Peyer's patch (tissue), 4 donors: ENCODE results near the gene VTA1. TPM values are rescaled to one million over a fixed set of nuclear protein-coding genes. Genes with fewer than 3 reads are reported as not detected.
A peak's percentile ranks its signal among the peaks of the same experiment; 100 is the strongest.
"Not testable (repeated sequence)": the region's sequence is repeated elsewhere in the genome, so short reads cannot be mapped to it uniquely, and the experiment has no call there.

Experiments
- DNase-seq, 3 donors: peaks; one replicate each; pipeline ENCODE4 v3.0.0-alpha.2; 2017 to 2019
- H3K27ac ChIP-seq, 4 donors: fragments of 200-600 bp; sonication (generic); one replicate each; pipeline ENCODE4 v1.5.1; 2016 to 2019
- H3K27me3 ChIP-seq, 2 donors: fragments of 200-600 bp; sonication (generic); one replicate each; pipeline ENCODE4 v1.5.1; 2019
- H3K36me3 ChIP-seq, 3 donors: fragments of 200-600 bp; sonication (generic); one replicate each; pipeline ENCODE4 v1.5.1; 2016 to 2019
- H3K4me1 ChIP-seq, 4 donors: fragments of 200-600 bp; sonication (generic); one replicate each; pipeline ENCODE4 v1.5.1; 2016 to 2019
- H3K4me3 ChIP-seq, 4 donors: fragments of 200-600 bp; sonication (generic); 1 replicate in 3 of 4; 2 replicates in 1 of 4; pipeline ENCODE4 v1.5.1; 2016 to 2019; ENCODE audit warnings: mild to moderate bottlenecking in 1 of 4
- H3K9me3 ChIP-seq, 4 donors: fragments of 200-600 bp; sonication (generic); one replicate each; pipeline ENCODE4 v1.5.1; 2016 to 2019; ENCODE audit warnings: mild to moderate bottlenecking in 1 of 4
- POLR2A ChIP-seq, 2 donors: fragments of 450-650 bp; IDR thresholded peaks; one replicate each; pipeline ENCODE4 v1.5.1; 2017; ENCODE audit warnings: antibody characterized with exemption in 2 of 2, mild to moderate bottlenecking in 2 of 2, moderate library complexity in 2 of 2
- total RNA-seq, 4 donors: library from RNA; depleted of rRNA; stranded (reverse); fragments of >200 nt; gene quantifications; one replicate each; pipeline ENCODE4 v1.1.0, GENCODE V29; 2016
- TF ChIP-seq, protein P1 (sequence below), 6 experiments: fragments of 450-650 bp in 4 of 6; fragments of 200-600 bp in 2 of 6; sonication (generic) in 1 of 6; IDR thresholded peaks; one replicate each; pipeline ENCODE4 v1.5.1; 2017 to 2019; ENCODE audit warnings: antibody characterized with exemption in 6 of 6, mild to moderate bottlenecking in 3 of 6, moderate library complexity in 1 of 6

VTA1 gene
- total RNA-seq, 4 donors from 2014 or later = 41.3 to 60.9 (median 50.4) TPM

DNA sequence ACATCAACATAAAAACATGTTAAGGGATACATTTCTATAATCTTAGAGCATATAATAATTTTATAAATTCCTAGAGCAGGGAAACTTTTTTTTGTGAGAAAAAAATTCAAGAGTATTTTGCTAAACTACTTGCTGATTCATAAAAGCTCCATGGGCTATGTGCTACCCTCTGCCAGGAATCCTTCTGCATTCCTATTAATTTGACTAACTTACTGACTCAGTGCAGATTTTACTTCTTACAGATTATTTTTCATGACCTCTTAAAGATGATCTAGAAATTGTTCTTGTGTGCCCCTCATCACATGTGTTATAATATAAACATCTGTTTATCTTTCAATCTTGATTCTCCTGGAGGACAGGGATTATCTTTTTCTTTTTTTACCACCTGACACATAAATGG is 5.7 kb downstream of the VTA1 start:
- Histone ChIP-seq H3K4me3 (no peak overlapping the region), H3K27me3 (no peaks in the 10 kb centered on the region), H3K27ac (no peak overlapping the region), H3K4me1 (peaks cover 0 to 16% (median 6%) of the 10 kb centered on the region in 4 donors), H3K36me3 (peaks cover 0 to 7% (median 0%) of the 10 kb centered on the region in 3 donors), H3K9me3 (no peaks in the 10 kb centered on the region)
- no peak for DNase-seq
- no peak for TF ChIP-seq POLR2A (IDR thresholded peaks at IDR 0.05)
- TF ChIP-seq, protein P1, sequence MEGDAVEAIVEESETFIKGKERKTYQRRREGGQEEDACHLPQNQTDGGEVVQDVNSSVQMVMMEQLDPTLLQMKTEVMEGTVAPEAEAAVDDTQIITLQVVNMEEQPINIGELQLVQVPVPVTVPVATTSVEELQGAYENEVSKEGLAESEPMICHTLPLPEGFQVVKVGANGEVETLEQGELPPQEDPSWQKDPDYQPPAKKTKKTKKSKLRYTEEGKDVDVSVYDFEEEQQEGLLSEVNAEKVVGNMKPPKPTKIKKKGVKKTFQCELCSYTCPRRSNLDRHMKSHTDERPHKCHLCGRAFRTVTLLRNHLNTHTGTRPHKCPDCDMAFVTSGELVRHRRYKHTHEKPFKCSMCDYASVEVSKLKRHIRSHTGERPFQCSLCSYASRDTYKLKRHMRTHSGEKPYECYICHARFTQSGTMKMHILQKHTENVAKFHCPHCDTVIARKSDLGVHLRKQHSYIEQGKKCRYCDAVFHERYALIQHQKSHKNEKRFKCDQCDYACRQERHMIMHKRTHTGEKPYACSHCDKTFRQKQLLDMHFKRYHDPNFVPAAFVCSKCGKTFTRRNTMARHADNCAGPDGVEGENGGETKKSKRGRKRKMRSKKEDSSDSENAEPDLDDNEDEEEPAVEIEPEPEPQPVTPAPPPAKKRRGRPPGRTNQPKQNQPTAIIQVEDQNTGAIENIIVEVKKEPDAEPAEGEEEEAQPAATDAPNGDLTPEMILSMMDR (IDR thresholded peaks at IDR 0.05) = no peak

DNA sequence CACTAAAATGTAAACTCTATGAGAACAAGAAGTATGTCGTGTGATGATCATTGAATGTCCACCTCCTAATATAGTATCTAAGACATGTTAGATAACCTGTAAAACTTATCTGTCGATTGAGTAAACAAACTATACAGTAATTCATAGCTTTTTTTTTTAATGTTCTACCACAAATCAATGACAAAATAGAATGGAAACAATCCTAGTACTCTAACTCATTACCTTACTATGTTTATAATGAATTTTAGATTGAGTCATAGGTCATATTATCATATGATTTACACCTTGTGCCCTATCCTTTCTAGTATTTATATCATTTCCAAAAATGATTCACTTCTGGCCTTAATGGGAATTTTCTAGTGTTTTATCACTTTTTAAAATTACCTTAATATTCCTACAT is 6.1 kb downstream of the VTA1 start:
- Histone ChIP-seq H3K36me3 (peaks cover 0 to 7% (median 0%) of the 10 kb centered on the region in 3 donors), H3K27me3 (no peaks in the 10 kb centered on the region), H3K9me3 (no peaks in the 10 kb centered on the region), H3K27ac (no peak overlapping the region), H3K4me3 (no peak overlapping the region), H3K4me1 (peaks cover 0 to 11% (median 3%) of the 10 kb centered on the region in 4 donors)
- TF ChIP-seq, protein P1 (IDR thresholded peaks at IDR 0.05) = no peak
- no peak for TF ChIP-seq POLR2A (IDR thresholded peaks at IDR 0.05)
- DNase-seq = no peak

DNA sequence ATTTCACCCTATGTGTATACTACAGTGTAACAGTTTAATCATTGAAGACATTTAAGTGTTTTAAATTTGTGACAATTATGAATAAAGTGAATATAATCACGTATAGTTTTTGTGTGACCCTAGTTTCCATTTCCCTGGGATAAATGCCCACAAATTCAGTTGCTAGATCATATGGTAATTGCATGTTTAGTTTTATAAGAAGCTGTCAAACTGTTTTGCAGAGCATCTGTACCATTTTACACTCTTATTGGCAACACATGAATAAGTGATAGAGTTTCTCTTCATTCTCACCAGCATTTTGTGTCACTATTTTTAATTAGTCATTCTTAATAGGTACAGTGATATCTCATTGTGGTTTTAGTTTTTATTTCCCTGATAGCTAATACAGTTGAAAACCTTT is 7.3 kb downstream of the VTA1 start:
- H3K27ac ChIP-seq = no peak overlapping the region
- no peaks in the 10 kb centered on the region for H3K27me3 ChIP-seq
- no peak for DNase-seq
- H3K9me3 ChIP-seq = no peaks in the 10 kb centered on the region
- TF ChIP-seq, protein P1 (IDR thresholded peaks at IDR 0.05) = no peak
- TF ChIP-seq POLR2A (IDR thresholded peaks at IDR 0.05) = no peak
- no peaks in the 10 kb centered on the region for H3K4me1 ChIP-seq
- H3K36me3 ChIP-seq = peaks cover 0 to 7% (median 0%) of the 10 kb centered on the region in 3 donors
- no peak overlapping the region for H3K4me3 ChIP-seq

DNA sequence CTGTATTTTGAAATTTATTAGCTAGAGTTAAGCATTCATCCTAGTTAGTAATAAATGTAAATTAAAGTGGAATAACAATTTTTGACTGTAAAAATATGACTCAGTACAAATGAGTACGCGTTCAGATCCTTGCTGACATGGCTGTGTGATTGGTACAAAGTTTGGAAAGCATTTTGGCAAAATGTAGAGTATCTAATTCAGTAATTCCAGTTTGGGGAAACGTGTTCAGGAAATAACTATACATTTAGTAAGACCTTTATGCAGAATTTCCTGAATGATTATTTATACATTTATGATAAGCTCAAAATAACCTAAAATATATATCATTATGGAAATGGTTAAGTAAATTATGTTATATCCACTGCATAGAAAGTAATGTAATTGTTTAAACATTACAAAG is 8.0 kb downstream of the VTA1 start:
- Histone ChIP-seq H3K4me1 (no peaks in the 10 kb centered on the region), H3K27me3 (no peaks in the 10 kb centered on the region), H3K4me3 (no peak overlapping the region), H3K9me3 (no peaks in the 10 kb centered on the region), H3K27ac (no peak overlapping the region), H3K36me3 (peaks cover 0 to 7% (median 0%) of the 10 kb centered on the region in 3 donors)
- TF ChIP-seq POLR2A (IDR thresholded peaks at IDR 0.05) = no peak
- TF ChIP-seq, protein P1 (IDR thresholded peaks at IDR 0.05) = no peak
- DNase-seq = no peak

DNA sequence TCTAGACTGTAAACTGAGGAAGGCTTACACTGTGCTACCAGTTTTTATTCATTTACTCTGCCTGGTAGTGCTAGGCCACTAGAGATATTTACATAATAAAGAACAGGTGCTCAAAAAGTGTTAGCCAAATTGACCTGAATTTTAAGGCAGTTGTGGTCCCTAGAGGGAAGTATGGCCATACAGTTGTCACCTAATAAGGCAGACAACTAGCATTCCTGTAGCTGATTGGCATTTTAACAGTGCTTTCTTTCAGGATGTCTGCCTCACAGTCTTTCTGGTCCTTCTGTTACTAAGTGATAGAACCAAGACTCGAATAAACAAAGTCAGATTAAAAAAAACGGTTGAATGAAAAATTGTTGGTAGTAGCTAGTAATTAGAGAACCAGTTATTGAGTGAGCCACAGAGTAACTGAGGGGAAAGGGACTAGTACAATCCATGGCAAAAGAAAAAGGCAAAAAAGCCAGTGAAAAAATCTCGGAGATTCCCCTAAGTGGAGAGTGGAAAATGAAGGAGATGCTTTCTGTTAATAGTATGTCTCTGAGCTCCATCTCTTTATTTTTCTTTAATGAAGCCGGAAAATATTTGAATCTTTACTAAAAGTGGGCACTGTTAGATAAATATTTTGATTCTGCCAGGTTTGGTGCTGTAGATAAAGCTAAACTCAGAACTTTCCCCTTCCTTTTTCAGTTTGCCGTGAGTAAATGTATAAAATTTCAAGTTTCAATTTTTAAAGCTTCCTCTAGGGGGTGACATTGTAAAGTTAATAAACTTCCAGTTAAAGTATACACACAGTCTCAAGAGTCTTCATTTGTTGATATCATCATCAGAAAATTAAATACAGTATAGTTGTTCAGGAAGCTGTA is 9.1 kb downstream of the VTA1 start:
- DNase-seq = no peak
- no peak overlapping the region for H3K27ac ChIP-seq
- no peaks in the 10 kb centered on the region for H3K36me3 ChIP-seq
- no peak overlapping the region for H3K4me3 ChIP-seq
- TF ChIP-seq, protein P1 (IDR thresholded peaks at IDR 0.05) = peak in 4 of 6 experiments; percentile 37 to 58 (median 48)
- no peak for TF ChIP-seq POLR2A (IDR thresholded peaks at IDR 0.05)
- no peaks in the 10 kb centered on the region for H3K9me3 ChIP-seq
- H3K27me3 ChIP-seq = no peaks in the 10 kb centered on the region
- H3K4me1 ChIP-seq = no peaks in the 10 kb centered on the region

DNA sequence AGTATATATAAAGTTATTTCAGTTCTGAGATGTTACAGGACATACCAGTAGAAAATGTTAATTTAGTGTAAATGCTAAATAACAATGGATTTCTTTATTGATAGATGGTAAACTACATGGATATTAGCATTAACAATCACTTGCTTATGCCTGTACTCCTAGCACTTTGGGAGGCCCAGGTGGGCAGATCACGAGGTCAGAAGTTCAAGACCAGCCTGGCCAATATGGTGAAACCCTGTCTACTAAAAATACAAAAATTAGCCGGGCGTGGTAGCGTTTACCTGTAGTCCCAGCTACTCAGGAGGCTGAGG is 9.7 kb downstream of the VTA1 start:
- not testable (repeated sequence) for DNase-seq, H3K4me3 ChIP-seq, H3K9me3 ChIP-seq, H3K27me3 ChIP-seq, H3K4me1 ChIP-seq, H3K36me3 ChIP-seq, H3K27ac ChIP-seq
